NCI-H510A treated with DMSO at 0.1 percent for 48 hours (cell line): ENCODE data around the gene INPP5E.

Experiments used
- DNase-seq: peaks from one replicate; lab custom pipeline; 2025; lab: John Stamatoyannopoulos, UW

The INPP5E gene

DNA sequence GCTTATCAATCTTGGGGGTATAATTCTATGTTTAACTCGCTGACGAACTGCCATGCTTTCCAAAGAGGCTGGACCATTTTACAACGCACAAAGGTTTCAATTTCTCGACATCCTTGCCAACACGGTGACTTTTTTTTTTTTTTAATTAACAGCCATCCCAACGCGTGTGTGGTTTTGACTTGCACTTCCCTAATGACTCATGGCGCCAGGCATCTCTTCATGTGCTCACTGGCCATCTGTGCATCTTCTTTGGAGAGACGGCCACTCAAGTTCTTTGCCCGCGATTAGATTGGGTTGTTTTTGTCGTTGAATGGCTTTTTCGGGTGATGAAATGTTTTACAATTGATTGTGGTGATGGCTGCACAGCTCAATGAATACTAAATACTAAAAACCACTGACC lies 53.6 kb downstream of the INPP5E start:
- DNase-seq, result no peak

DNA sequence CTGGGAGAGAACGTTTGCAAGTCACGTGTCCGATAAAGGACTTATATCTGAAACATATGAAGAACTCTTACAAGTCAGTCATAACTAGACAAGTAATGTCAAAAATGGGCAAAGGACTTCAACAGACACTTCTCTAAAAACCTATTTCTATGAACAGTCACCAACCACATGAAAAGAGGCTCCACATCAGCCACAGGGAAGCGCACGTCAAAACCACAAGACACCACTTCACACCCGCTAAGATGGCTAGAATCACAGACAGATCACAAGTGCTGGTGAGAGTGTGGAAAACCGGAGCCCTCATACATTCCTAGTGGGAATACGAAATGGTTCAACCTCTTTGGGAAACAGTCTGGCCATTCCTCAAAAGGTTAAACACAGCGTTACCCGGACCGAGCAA lies 54.6 kb downstream of the INPP5E start:
- no peak for DNase-seq

DNA sequence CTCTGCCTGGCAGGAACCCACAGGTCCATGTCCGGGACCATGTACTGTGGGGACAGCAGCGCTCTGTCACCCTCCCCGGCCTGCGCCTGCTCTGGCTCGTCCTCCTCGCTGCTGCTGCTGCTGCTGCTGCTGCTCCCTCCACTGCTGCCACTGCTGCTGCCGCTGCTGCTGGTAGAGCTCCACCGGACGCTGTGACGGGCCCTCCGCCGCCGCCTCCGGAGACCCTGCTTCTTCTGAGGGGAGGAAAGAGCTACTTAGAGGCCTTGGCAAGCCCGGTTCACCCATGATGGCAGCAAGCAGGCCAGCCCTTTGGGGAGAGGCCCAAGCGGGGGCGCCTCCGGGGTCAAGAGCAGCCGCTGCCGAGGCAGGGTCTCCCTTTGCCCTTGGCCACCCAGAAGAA lies 56.2 kb downstream of the INPP5E start:
- DNase-seq, result no peak

DNA sequence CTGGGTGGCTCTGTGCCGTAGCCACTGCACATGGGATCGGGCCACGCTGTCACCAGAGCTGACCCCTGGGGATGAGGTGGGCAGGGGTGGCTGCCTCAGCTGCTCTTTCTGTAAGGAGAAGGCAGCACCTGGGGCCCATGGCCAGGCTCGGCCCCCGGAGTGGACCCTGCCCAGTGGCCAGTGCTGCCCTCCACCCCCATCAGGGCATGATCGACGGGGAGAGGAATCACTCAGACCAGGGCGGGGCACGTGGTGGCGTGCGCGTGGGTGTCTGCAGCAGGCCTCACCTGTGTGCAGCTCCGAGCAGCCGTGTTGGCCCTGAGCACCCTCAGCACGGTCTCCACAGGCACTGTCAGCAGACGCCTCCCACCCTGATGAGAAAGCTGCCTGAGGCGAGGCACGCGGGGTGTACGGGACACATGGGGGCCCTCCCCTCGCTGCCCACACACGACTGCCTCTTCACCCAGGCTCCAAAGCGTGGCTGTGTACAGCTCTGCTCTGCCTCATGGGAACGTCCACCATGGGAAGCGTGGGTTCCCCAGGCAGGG lies 57.6 kb downstream of the INPP5E start:
- no peak for DNase-seq

DNA sequence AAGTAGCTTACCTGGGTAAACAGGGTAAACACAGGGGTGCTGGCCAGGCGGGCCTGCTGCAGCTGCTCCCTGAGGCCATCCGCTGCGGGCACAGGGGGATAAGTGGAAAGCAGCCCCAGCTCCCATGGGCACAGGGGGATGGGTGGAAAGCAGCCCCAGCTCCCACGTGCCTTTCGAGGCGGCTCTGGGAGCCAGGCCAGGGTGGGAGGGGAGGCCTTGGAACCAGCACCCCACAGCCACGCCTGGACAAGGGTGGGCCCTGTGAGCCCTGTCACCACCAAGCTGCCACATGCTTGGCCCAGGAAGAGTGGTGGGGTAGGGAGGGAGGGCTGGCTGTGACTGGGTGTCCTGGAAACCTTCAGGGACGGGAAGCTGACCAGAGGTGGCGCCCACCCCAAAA lies 58.3 kb downstream of the INPP5E start:
- no peak for DNase-seq

DNA sequence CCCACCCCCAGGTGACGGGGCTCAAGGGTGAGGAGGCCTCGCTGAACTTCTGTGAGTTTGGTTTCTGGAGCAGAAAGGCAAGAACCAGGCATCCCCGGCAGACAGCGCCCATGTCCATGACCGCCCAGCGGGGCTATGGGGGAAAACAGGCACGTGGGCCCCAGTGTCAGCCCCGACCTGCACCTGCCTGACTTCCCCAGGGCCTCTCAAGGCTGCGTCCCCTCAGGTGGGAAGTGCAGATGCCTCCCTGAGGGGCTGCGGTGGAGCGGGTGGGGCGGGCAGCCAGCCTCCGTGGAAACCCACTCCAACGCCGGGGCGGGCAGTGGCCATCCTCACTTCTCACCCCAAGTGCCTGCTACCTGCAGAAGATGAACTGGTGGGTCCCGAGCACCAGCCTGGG lies 59.3 kb downstream of the INPP5E start:
- no peak for DNase-seq

DNA sequence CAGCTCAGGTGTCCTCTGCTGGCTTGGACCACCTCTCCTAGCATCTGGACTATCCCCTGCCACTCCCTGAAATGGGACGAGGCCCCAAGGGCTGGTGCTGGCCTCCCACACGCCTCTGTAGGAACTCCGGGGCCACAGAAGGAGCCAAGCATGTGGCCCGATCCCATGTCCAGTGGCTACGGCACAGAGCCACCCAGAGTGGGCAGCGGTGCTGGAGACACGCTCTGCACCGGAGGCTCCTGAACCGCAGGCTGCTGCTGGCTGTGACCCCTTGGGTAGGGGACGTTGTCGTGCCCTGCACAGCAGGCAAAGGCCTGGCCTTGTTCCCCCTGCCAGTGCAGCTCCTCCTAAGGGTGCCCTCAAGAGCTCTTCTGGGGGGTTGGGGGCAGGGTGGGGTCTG lies 59.8 kb downstream of the INPP5E start:
- DNase-seq, result no peak

DNA sequence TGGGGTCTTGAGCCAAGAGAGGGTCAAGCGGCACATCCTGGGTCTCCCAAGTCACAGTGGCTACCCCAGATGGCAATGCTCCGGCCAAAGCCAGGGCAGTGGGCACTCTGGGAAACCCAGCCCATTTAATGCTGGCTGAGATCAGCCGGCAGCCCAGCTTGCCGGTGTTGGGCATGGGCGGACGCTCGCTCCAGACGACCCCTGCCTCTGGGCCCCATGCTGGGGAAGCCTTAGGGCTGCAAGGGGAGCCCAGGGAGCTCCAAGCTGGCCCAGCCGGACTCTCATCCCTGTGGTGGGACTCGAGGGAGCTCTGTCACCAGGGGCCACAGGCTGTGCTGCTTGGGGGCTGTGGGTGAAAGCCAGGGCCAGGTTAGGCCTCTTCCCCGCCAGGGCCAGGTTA lies 60.2 kb downstream of the INPP5E start:
- DNase-seq, result no peak

DNA sequence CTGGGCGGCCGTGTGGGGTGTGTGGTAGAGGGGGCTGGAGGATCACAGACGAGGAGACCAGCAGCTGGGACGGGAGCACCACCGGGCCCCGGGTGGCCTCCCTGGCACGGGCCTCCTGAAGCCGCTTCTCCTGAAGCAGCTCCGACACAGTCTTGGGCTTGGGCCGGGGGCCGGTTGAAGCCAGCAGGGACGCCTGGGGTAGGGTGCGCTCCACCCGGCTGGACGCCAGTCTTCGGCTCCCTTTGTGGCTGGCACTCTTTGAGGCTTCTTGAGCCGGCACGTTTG lies 60.7 kb downstream of the INPP5E start:
- DNase-seq, result no peak
